Sigmoid colon (tissue), 7 donors: Measurements from ENCODE around the gene FBXW12. TPM values are rescaled to one million over a fixed set of nuclear protein-coding genes. Genes with fewer than 3 reads are reported as not detected.
A peak's percentile ranks its signal among the peaks of the same experiment; 100 is the strongest.

Source experiments
- DNase-seq: peaks from one replicate; pipeline ENCODE4 v3.0.0-alpha.2; 2019
- H3K27ac ChIP-seq, 4 donors: fragments of 200-600 bp; sonication (generic); one replicate each; pipeline ENCODE4 v1.5.1; 2016 to 2019; ENCODE audit warnings: mild to moderate bottlenecking in 1 of 4
- H3K27me3 ChIP-seq, 3 donors: fragments of 200-600 bp; sonication (generic); one replicate each; pipeline ENCODE4 v1.5.1; 2019; ENCODE audit warnings: mild to moderate bottlenecking in 1 of 3
- H3K36me3 ChIP-seq, 4 donors: fragments of 200-600 bp; sonication (generic); one replicate each; pipeline ENCODE4 v1.5.1; 2016 to 2019
- H3K4me1 ChIP-seq, 4 donors: fragments of 200-600 bp; sonication (generic); one replicate each; pipeline ENCODE4 v1.5.1; 2017 to 2019
- H3K4me3 ChIP-seq, 4 donors: fragments of 200-600 bp; sonication (generic); one replicate each; pipeline ENCODE4 v1.5.1; 2017 to 2019; ENCODE audit warnings: mild to moderate bottlenecking in 2 of 4, moderate library complexity in 1 of 4
- H3K9me3 ChIP-seq, 4 donors: fragments of 200-600 bp in 3 of 4; sonication (generic) in 3 of 4; one replicate each; pipeline versions ENCODE4 v1.5.1 to v1.6.1; 2013 to 2019
- CTCF ChIP-seq, 4 experiments: fragments of 450-650 bp in 3 of 4; fragments of 200-600 bp in 1 of 4; IDR thresholded peaks; one replicate each; pipeline ENCODE4 v1.5.1; 2016 to 2019; ENCODE audit warnings: antibody characterized with exemption in 4 of 4, mild to moderate bottlenecking in 3 of 4, moderate library complexity in 2 of 4
- EP300 ChIP-seq, 4 donors: sonication (generic); formaldehyde crosslinking; IDR thresholded peaks; one replicate each; pipeline ENCODE4 v1.6.1; 2017; ENCODE audit warnings: antibody characterized with exemption in 4 of 4
- POLR2A ChIP-seq, 2 donors: fragments of 450-650 bp; IDR thresholded peaks; one replicate each; pipeline ENCODE4 v1.6.1; 2016; ENCODE audit warnings: antibody characterized with exemption in 2 of 2, mild to moderate bottlenecking in 2 of 2, moderate library complexity in 2 of 2
- POLR2AphosphoS5 ChIP-seq, 4 donors: sonication (generic); formaldehyde crosslinking; IDR thresholded peaks; one replicate each; pipeline ENCODE4 v1.6.1; 2017; ENCODE audit warnings: antibody characterized with exemption in 4 of 4
- WGBS, 2 donors: extraction: QIAGEN DNeasy Blood & Tissue Kit; methylation state at CpG; one replicate each; pipeline ENCODE4 v1.1.7; 2013; 5-methylcytosine and 5-hydroxymethylcytosine counted together
- intact Hi-C: fragments of 100-400 bp; cut with DNase I; formaldehyde crosslinking; loops from one replicate; pipeline ENCODE4 v1.15.1; 2023
- polyA plus RNA-seq, 3 donors: library from polyadenylated mRNA; stranded (reverse); fragments of 200-250 nt; gene quantifications; one replicate each; pipeline ENCODE4 v1.2.3, GENCODE V29; 2013
- total RNA-seq, 4 donors: library from RNA; depleted of rRNA; stranded (reverse); fragments of >200 nt; gene quantifications; one replicate each; pipeline ENCODE4 v1.1.0, GENCODE V29; 2016
- donor health status: healthy with polysubstance abuse.
- donor health status: Bipolar disorder and iron deficiency.
- donor health status: healthy.

The FBXW12 gene
- total and polyA plus RNA-seq, 7 donors: not detected

GRCh38 chr3:48402281-48402732 lies 30.3 kb downstream of the FBXW12 start:
- DNase-seq: peak; percentile 98
- TF ChIP-seq POLR2A (IDR thresholded peaks at IDR 0.05) (no peak), POLR2AphosphoS5 (IDR thresholded peaks at IDR 0.05) (peak; percentile 62 to 85 (median 76)), EP300 (IDR thresholded peaks at IDR 0.05) (peak in 3 of 4 donors; percentile 80 to 93 (median 86)), CTCF (IDR thresholded peaks at IDR 0.05) (no peak)
- intact Hi-C loops: loop anchor here (2.0 to 5.0 kb wide), 2 partner anchors 26 to 155 kb away; partner anchors contain the start of gene PFKFB4
- no peaks in the 10 kb centered on the region for H3K9me3 ChIP-seq
- WGBS, 2 donors: 51 to 67% methylated on average over 8 of the region's 8 CpGs
- H3K4me3 ChIP-seq: no peak overlapping the region
- peaks cover 0 to 42% (median 24%) of the 10 kb centered on the region in 4 donors for H3K36me3 ChIP-seq
- H3K27me3 ChIP-seq: no peaks in the 10 kb centered on the region
- peaks cover 0 to 28% (median 23%) of the 10 kb centered on the region in 4 donors for H3K4me1 ChIP-seq
- peak overlapping the region; percentile 88 to 96 (median 89) for H3K27ac ChIP-seq

GRCh38 chr3:48402907-48403306 lies 30.9 kb downstream of the FBXW12 start:
- WGBS, 2 donors: 72 to 85% methylated on average over 3 of the region's 3 CpGs

GRCh38 chr3:48403533-48404439 lies 31.8 kb downstream of the FBXW12 start:
- intact Hi-C loops: loop anchor here (2.0 to 5.0 kb wide), 2 partner anchors 25 to 154 kb away; partner anchors contain the start of gene PFKFB4
- 87 to 89% methylated on average over 15 of the region's 15 CpGs for WGBS, 2 donors
- DNase-seq: peak; percentile 65

More at GRCh38 chr3:48402907-48403306, 30.9 kb downstream of the FBXW12 start:
- Histone ChIP-seq H3K4me3 (no peak overlapping the region), H3K36me3 (peaks cover 0 to 48% (median 26%) of the 10 kb centered on the region in 4 donors), H3K27ac (peak overlapping the region; percentile 88 to 96 (median 89)), H3K27me3 (no peaks in the 10 kb centered on the region), H3K4me1 (peaks cover 0 to 28% (median 23%) of the 10 kb centered on the region in 4 donors), H3K9me3 (no peaks in the 10 kb centered on the region)
- intact Hi-C loops: loop anchor here (2.0 to 5.0 kb wide), 2 partner anchors 26 to 154 kb away; partner anchors contain the start of gene PFKFB4
- no peak for DNase-seq
- TF ChIP-seq EP300 (IDR thresholded peaks at IDR 0.05): no peak
- no peak for TF ChIP-seq CTCF (IDR thresholded peaks at IDR 0.05)
- TF ChIP-seq POLR2A (IDR thresholded peaks at IDR 0.05): no peak
- TF ChIP-seq POLR2AphosphoS5 (IDR thresholded peaks at IDR 0.05): no peak

More at GRCh38 chr3:48403533-48404439, 31.8 kb downstream of the FBXW12 start:
- Histone ChIP-seq H3K36me3 (peaks cover 0 to 56% (median 32%) of the 10 kb centered on the region in 4 donors), H3K27ac (peak overlapping the region; percentile 88 to 96 (median 89)), H3K4me3 (no peak overlapping the region), H3K4me1 (peaks cover 0 to 28% (median 23%) of the 10 kb centered on the region in 4 donors), H3K27me3 (no peaks in the 10 kb centered on the region), H3K9me3 (no peaks in the 10 kb centered on the region)
- TF ChIP-seq POLR2AphosphoS5 (IDR thresholded peaks at IDR 0.05) (no peak), CTCF (IDR thresholded peaks at IDR 0.05) (no peak), EP300 (IDR thresholded peaks at IDR 0.05) (no peak), POLR2A (IDR thresholded peaks at IDR 0.05) (no peak)
